MM.1S (cell line): ENCODE data around the gene BRD8.

Source experiments
- DNase-seq: peaks from one replicate; pipeline ENCODE4 v3.0.0-alpha.2; 2015
- H2AFZ ChIP-seq: fragments of 300-600 bp; sonication (generic); 2 replicates; pipeline ENCODE4 v1.6.0; 2016; ENCODE audit warnings: antibody characterized with exemption, low read length
- H3F3A ChIP-seq: fragments of 300-600 bp; sonication (generic); 2 replicates; pipeline ENCODE4 v1.6.1; 2016; ENCODE audit warnings: mild to moderate bottlenecking, antibody characterized with exemption, low read length, moderate library complexity, mixed read lengths; ENCODE audit not compliant: insufficient read depth
- H3K27ac ChIP-seq: fragments of 300-600 bp; sonication (generic); 2 replicates; pipeline ENCODE4 v1.5.1; 2016; ENCODE audit warnings: mild to moderate bottlenecking, low read length
- H3K27me3 ChIP-seq: fragments of 300-600 bp; sonication (generic); replicated peaks from 2 replicates; pipeline ENCODE4 v1.6.0; 2016; ENCODE audit warnings: low read length; ENCODE audit not compliant: insufficient read depth
- H3K36me3 ChIP-seq: fragments of 300-600 bp; sonication (generic); replicated peaks from 2 replicates; pipeline ENCODE4 v1.6.1; 2016; ENCODE audit warnings: mild to moderate bottlenecking, low read length, mixed read lengths; ENCODE audit not compliant: insufficient read depth
- H3K4me1 ChIP-seq: fragments of 300-600 bp; sonication (generic); 2 replicates; pipeline ENCODE4 v1.6.1; 2016; ENCODE audit warnings: low read length, mixed read lengths
- H3K4me2 ChIP-seq: fragments of 300-600 bp; sonication (generic); 2 replicates; pipeline ENCODE4 v1.6.0; 2016; ENCODE audit warnings: low read depth, low read length
- H3K4me3 ChIP-seq: fragments of 300-600 bp; sonication (generic); 2 replicates; pipeline ENCODE4 v1.5.1; 2016; ENCODE audit warnings: low read length, mixed read lengths
- H3K79me2 ChIP-seq: fragments of 300-600 bp; sonication (generic); 2 replicates; pipeline ENCODE4 v1.6.1; 2016; ENCODE audit warnings: mixed run types, low read length, mixed read lengths
- H3K9ac ChIP-seq: fragments of 300-600 bp; sonication (generic); 2 replicates; pipeline ENCODE4 v1.6.1; 2016; ENCODE audit warnings: low read length, mixed read lengths
- H3K9me2 ChIP-seq: fragments of 300-600 bp; sonication (generic); replicated peaks from 2 replicates; pipeline ENCODE4 v1.6.1; 2016; ENCODE audit warnings: mild to moderate bottlenecking, low read length, mixed read lengths; ENCODE audit not compliant: insufficient read depth
- H3K9me3 ChIP-seq: fragments of 300-600 bp; sonication (generic); replicated peaks from 2 replicates; pipeline ENCODE4 v1.6.1; 2016; ENCODE audit warnings: mild to moderate bottlenecking, low read length, mixed read lengths; ENCODE audit not compliant: insufficient read depth
- H4K20me1 ChIP-seq: fragments of 300-600 bp; sonication (generic); 2 replicates; pipeline ENCODE4 v1.6.1; 2016; ENCODE audit warnings: mild to moderate bottlenecking, low read length, moderate library complexity, mixed read lengths; ENCODE audit not compliant: insufficient read depth
- EZH2 ChIP-seq: fragments of 300-600 bp; sonication (generic); optimal IDR thresholded peaks from 2 replicates; pipeline ENCODE3; 2017; ENCODE audit warnings: low read depth, mild to moderate bottlenecking, antibody characterized with exemption, low read length, mixed read lengths
- EZH2phosphoT487 ChIP-seq: fragments of 300-600 bp; sonication (generic); IDR thresholded peaks from 2 replicates; pipeline ENCODE4 v1.6.1; 2018; ENCODE audit warnings: antibody characterized with exemption, low read length
- TF ChIP-seq, protein P1 (sequence below): fragments of 300-600 bp; sonication (generic); IDR thresholded peaks from 2 replicates; pipeline ENCODE4 v1.5.1; 2016; ENCODE audit warnings: antibody characterized with exemption, low read length, mixed read lengths

BRD8 gene

DNA sequence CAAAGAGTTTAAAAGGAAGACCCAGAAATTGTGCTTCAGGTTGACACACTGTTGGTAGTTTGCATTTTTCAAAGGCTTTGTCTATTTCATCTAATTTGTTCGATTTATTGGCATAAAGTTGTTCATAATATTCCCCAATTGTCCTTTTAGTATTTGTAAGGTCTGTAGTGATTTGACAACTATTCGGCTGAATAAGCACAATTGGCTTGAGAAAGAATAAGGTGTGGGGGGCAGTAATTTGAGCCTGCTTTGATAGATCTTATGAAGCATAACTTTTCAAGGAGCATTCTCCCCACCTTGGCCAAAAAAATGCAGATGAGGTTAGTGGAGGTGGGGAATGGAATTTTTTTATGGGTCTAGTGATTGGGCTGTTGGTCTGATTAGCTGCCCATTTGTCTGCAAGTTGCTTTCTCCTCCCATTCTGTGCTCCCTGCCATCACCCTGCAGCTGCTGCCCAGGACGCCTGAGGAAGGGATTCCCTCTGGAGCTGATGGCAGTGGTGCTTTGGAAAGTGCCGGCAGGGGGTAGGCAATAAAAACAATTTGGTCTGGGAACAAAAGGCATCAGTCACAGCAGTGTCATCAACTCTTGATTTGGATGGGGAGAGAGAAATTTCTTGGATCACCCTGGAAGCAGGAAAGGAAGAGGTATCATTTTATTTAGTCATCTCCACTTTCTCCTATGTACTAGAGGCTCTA lies 68.0 kb downstream of the BRD8 start:
- no peak overlapping the region for H3K4me2 ChIP-seq
- H3K9me2 ChIP-seq: no peaks in the 10 kb centered on the region
- H2AFZ ChIP-seq: no peak overlapping the region
- H3K9ac ChIP-seq: no peak overlapping the region
- H3F3A ChIP-seq: no peaks in the 10 kb centered on the region
- H3K36me3 ChIP-seq: no peaks in the 10 kb centered on the region
- H3K9me3 ChIP-seq: no peaks in the 10 kb centered on the region
- H3K4me3 ChIP-seq: no peak overlapping the region
- H3K79me2 ChIP-seq: no peaks in the 10 kb centered on the region
- DNase-seq: no peak
- no peaks in the 10 kb centered on the region for H3K4me1 ChIP-seq
- TF ChIP-seq, protein P1, sequence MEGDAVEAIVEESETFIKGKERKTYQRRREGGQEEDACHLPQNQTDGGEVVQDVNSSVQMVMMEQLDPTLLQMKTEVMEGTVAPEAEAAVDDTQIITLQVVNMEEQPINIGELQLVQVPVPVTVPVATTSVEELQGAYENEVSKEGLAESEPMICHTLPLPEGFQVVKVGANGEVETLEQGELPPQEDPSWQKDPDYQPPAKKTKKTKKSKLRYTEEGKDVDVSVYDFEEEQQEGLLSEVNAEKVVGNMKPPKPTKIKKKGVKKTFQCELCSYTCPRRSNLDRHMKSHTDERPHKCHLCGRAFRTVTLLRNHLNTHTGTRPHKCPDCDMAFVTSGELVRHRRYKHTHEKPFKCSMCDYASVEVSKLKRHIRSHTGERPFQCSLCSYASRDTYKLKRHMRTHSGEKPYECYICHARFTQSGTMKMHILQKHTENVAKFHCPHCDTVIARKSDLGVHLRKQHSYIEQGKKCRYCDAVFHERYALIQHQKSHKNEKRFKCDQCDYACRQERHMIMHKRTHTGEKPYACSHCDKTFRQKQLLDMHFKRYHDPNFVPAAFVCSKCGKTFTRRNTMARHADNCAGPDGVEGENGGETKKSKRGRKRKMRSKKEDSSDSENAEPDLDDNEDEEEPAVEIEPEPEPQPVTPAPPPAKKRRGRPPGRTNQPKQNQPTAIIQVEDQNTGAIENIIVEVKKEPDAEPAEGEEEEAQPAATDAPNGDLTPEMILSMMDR: no peak
- TF ChIP-seq EZH2 (no peak), EZH2phosphoT487 (no peak)
- no peaks in the 10 kb centered on the region for H4K20me1 ChIP-seq
- H3K27me3 ChIP-seq: no peaks in the 10 kb centered on the region
- H3K27ac ChIP-seq: no peak overlapping the region

DNA sequence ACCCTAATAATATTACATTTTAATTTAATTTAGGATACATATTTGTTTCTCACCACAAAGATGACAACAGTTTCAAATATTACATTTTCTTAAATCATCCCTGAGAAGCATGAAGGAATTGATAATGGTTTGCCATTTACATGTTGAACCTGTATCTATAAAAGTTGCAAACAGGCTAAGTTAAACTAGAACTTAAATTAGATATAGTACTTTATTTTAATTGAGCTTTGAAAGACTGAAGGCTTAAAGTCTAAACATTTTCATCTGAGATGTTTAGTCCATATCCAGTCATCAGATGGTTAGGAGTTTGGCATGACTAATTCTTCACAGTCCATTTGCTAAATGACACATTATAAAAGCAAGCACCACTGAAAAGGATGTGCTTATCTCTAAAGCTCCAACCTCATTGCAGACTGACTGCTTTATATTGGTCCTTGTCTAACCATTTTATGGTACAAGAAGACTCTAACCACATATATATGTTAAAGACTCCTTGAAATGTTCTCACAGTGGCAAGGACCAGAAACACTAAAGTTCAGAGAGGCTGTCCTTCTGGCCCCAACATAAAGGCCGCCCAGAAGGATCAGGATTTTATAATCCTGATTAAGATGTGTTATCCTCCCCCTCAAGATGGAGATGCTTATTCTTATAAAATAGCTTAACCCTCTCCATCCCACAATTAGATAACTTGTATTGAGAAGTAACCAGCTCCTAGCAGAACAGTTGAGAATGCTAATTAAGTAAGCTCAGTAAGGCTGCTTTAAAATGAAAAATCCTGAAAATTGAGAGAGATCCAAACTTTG lies 68.8 kb downstream of the BRD8 start:
- H2AFZ ChIP-seq: no peak overlapping the region
- no peaks in the 10 kb centered on the region for H3K27me3 ChIP-seq
- no peaks in the 10 kb centered on the region for H3K79me2 ChIP-seq
- no peaks in the 10 kb centered on the region for H3K9me2 ChIP-seq
- H3K4me1 ChIP-seq: no peaks in the 10 kb centered on the region
- no peaks in the 10 kb centered on the region for H3K36me3 ChIP-seq
- H3K9me3 ChIP-seq: no peaks in the 10 kb centered on the region
- TF ChIP-seq, protein P1: no peak
- TF ChIP-seq EZH2phosphoT487: no peak
- no peak for TF ChIP-seq EZH2
- no peak overlapping the region for H3K9ac ChIP-seq
- DNase-seq: no peak
- no peaks in the 10 kb centered on the region for H4K20me1 ChIP-seq
- H3K27ac ChIP-seq: no peak overlapping the region
- no peak overlapping the region for H3K4me3 ChIP-seq
- H3F3A ChIP-seq: no peaks in the 10 kb centered on the region
- no peak overlapping the region for H3K4me2 ChIP-seq

DNA sequence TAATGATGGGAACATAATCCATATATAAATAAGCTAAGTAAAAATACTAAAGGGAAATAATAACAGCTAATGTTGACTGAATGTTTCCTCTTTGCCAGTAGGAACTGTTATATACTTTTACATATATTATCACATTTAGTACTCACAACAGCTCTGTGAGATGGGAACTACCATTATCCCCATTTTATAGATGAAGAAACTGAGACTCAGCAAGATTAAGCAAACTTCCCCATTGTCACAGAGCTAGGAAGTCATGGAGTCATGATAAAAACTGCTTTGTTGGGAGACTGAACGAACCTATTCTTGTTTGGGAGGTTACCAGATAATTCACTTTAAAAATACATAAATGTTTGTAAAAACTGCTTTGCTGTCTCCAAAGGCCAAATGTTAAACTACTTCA lies 71.2 kb downstream of the BRD8 start:
- H3K4me2 ChIP-seq: no peak overlapping the region
- H2AFZ ChIP-seq: no peak overlapping the region
- TF ChIP-seq EZH2 (no peak), EZH2phosphoT487 (no peak)
- TF ChIP-seq, protein P1: no peak
- H3K9ac ChIP-seq: no peak overlapping the region
- H3K79me2 ChIP-seq: no peaks in the 10 kb centered on the region
- H3F3A ChIP-seq: no peaks in the 10 kb centered on the region
- no peaks in the 10 kb centered on the region for H3K36me3 ChIP-seq
- no peak overlapping the region for H3K4me3 ChIP-seq
- no peaks in the 10 kb centered on the region for H3K4me1 ChIP-seq
- DNase-seq: no peak
- no peak overlapping the region for H3K27ac ChIP-seq
- no peaks in the 10 kb centered on the region for H3K9me2 ChIP-seq
- no peaks in the 10 kb centered on the region for H4K20me1 ChIP-seq
- H3K9me3 ChIP-seq: no peaks in the 10 kb centered on the region
- no peaks in the 10 kb centered on the region for H3K27me3 ChIP-seq
